OCI-M2 (cell line): ENCODE data around the gene SERTAD2.

Experiments used
- DNase-seq: peaks from one replicate; lab custom pipeline; 2025; ENCODE audit not compliant: unreplicated experiment; lab: John Stamatoyannopoulos, UW

SERTAD2 gene

DNA sequence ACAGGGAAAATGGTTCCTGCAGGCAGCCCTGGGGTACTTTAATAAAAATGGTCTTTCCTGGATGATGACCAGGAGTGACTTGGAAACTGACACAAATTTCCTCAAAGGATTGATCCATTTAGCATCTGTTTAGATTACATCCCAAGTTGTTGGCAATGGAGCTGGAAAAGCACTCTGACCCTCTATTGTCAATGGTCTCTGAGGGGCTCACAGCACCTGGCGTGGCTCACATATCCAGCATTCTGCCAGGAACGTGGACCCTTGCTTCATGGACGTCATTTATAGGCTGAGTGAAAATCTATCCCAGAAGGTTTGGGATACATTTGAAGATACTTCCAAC is 43.8 kb downstream of the SERTAD2 start:
- DNase-seq: no peak

DNA sequence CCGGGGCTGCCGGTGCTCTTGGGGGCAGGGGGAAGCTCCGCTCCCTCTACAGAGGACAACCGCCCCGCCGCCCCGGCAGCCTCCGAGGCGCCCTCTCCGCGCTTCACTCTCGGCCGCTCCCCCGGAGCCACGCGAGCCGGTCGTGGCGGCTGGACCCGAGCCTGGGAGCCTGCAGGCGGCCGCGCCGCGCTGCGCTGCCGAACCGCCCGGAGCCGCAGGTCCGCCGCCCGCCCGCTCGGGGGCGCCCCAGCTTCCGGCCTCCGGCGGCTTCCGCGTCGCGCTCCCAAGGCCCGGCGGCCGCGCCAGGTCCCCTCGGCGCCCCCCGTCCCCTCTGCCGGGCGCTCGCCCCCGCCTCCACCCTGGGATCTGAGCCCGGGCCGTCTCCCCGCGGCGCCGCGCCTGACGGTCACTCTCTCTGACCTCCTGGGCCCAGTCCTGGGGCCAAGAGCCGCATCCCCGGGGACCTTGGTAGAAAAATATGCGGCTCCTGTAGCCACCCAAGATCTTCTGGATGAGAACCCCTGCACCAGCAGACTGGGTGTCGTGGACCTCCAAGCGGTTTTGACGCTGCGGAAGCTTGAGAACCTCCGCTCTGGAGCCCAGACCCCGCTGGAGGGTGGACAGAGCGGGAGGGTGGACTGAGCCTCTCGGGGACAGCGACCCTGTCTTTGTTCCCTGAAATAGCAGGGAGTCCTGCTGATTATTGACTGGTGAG is 44.3 kb downstream of the SERTAD2 start:
- no peak for DNase-seq

DNA sequence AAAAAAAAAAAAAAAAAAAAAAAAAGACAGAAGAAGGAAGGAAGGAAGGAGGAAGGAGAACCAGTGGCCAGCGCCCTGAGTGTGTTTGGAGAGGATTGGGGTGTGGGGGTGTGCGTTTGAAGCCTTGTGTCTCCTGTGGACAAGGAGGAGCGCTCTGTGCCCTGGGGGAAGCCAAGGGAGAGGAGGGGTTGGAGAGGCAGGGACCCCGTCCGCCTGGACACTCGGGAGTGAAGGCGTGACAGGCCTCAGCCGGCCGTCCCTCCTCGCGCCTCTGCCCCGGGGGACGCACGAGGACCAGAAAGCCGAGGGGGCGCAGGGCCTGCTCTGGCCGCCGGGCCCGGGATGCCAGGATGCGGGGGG is 44.9 kb downstream of the SERTAD2 start:
- DNase-seq: no peak

DNA sequence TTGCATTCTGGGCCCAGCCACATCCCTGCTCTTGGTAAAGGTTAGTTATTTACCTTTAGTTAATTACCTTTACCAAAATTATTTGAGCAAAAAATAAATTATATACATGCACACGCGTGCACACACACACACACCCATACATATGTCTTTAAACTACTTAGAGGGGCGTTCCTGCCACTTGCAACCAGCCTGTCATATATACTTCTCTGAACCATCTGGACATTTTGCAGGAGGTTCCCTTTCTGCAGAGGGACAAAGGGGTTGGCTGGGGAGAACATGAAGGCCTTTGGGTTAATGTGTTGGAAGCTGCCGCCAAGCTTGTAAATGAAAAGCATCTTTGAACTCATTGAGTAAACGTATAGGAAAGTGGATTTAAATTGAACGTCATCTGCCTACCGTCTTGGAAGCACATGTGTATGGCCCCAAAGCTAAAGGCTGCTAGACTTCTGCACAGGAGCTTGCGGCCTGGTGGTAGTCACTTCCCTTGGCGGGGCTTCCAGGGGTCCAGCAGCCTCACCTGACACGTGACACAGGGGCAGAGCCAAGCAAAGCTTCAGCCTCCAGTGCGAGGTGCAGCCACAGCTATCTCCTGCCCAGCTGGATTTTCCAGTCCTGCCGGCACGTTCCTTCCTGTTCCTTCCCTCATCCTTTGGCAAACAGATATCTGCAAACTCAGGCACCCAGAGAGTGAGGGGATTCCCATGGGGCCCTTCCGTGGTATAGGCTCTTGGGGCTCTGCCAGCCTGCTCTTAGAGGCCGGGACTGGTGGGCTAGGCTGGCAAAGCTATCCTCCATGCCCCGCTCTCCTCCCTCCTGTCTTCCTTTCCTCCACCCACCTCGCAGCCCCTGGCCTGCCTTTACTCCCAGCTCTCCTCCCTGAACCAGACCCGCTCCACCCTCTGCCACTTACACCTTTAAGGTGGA is 46.1 kb downstream of the SERTAD2 start:
- no peak for DNase-seq

DNA sequence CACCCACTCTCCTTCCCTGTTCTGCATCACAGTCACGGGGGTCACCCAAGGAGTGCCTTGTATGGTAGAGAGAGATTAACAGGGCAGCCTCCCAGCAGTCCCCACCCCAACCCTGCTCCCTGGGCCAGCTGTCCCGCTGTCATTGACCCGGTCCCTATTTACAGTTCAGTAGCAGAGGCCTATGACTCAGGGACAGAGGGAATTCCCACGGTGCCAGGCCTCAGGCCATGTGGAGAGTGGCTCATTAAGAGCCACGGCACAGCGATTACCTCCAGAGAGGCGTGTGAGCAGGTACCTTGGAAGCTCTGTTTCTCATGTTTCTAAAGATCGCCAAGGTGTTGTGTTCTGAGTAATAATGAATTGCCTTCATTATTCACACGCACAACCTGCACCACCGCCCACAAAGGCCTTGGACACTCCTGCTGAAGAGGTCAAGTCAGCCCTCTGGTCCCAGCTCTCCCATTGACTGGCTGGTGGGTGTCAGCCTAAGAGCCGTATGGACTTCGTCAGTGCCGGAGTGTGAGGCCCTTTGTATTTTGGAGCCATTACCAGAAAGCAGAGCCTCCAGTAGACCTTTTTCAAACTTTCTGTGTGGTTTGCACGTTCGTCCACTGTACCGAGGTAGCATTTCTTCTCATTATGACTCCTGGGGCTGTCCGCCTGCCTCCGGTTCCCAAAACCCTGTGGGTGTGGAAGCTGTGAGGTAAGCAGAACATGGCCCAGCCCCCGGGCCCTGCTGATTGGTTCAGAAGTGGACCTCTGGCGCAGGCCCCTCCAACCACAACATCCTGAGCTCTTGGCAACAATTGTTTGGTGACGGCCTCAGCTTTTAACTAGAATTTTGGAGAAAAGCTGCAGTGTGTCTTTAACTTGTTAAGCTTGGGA is 47.0 kb downstream of the SERTAD2 start:
- DNase-seq: no peak

DNA sequence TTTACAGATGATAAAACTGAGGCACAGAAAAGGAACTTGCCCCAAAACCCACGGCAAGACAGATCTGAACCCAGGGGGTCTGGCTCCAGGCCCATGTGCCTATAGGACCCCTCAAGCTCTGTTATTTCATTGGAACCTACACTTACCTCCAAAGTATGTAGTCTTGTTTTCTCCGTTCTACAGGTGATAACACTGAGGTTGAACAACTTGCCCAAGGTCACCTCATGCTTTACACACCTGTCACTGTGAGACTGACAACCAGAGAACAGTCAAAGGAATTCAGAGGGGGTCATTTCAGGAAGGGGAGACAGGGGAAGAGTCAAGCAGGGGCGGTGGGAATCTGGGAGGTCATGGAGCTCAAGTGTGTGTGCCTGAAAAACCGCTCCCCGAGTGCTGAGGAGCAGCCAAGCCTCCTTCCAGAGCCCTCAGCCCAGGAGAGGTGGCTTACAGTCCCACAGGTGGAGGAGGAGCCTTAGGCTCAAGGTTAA is 47.7 kb downstream of the SERTAD2 start:
- DNase-seq: no peak

DNA sequence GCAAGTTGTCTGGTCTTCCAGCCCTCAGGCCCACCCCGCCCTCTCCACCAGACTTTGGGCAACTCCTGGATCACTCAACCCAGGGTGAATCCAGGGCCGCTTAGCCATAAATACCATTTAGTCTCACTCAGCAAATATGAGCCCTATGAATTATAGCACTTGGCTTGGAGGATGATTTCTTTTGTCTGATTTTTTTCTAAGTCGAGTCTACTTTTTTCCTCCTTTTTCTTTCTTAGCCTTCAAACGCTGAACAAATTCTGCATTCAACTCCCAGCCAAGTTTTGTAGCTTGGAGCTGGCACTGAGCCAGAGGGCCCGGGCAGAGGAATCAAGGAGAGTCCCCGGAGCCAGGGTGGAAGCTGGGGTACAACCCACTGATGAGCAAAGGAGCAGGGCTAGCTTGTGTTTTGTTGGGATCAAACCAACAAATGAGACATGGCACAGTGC is 48.7 kb downstream of the SERTAD2 start:
- DNase-seq: no peak

DNA sequence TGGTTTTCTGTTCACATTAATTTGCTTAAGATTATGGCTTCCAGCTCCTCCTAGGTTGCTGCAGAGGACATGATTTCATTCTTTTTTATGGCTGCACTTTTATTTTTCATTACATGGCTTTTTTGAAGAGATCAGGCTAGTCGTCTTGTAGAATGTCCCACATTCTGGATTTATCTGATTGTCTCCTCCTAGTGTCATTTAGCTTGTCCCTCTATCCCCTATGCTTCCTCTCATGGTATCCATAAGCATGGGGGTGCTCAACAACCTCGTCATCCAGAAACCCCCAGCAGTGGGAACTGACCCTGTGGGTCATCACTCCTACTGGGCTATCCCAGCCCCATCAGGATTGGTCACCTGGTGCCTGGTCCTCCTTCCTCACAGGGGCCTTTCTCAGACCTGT is 49.6 kb downstream of the SERTAD2 start:
- DNase-seq: no peak

DNA sequence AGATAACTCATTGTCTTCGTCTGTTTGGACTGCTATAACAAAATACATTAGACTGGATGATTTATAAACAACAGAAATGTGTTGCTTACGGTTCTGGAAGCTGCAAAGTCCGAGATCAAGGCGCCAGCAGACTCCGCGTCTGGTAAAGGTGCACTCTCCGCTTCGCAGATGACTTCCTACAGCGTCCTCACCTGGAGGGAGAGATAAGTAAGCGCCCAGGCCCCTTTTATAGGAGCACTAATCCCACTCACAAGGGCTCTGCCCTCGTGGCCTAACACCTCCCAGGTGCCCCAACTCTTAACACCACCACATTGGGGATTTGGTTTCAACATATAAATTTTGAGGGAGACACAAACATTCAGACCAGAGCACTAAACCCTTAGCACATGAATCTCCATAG is 51.3 kb downstream of the SERTAD2 start:
- DNase-seq: no peak

DNA sequence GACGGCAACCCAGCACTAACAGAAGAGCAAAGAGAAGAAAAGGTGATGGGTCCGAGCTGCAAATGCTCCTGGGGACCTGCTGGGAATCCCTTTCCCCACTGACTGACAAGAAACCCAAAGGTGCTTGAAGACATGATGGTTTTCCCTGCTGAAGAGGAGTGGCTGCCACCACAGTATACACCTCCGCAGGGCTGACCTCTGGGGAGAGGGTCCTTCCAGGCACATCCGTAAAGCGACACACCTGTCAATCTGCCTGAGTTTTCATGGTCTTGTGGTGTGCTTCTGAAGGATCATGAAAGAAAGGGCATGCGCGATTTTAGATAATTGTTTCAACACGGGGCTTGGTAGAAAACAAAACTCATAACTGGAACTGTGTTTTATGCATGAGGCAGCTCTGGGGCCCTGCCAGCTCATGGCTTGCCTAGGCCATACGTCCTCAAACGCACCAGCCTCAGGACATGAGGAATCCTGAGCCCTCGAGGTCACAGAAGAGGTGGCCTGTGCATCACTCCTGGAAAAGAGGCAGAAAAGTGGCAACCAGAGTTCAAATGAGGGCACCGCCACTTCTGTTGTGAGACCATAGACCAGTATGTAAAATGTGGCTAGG is 51.8 kb downstream of the SERTAD2 start:
- DNase-seq: no peak

DNA sequence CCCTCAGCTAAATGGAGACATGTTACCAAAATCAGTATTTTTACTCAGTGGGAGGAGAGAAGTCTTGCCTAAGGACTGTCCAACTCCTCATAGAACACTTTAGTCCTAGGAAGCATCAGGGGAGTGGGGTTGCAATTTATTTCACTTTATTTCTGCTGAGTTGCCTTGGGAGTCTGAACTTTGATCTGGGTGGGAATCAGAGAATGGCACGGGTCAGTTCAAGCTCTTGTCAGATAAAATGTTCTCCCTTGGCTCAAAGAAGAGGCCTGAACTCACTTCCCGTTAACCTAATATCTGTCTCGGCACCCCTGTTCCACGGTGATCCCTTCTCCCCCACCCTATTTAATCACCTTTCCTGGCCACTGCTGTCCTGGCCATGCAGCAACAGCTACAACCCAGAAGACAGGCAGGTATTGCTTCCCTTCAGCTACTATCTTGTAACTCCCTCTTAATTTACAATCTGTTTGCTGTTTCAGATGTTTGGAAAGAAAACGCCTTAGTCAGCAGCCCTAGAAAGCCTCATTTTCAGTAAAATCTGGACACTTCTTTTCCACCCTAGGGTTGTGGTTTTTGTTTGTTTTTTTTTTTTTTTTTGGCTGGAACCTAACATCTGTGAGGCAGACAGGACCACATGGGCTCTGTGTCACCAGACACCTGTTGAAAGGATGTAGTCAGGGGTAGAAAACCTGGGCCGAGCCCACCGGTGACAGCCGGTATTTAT is 52.5 kb downstream of the SERTAD2 start:
- no peak for DNase-seq

DNA sequence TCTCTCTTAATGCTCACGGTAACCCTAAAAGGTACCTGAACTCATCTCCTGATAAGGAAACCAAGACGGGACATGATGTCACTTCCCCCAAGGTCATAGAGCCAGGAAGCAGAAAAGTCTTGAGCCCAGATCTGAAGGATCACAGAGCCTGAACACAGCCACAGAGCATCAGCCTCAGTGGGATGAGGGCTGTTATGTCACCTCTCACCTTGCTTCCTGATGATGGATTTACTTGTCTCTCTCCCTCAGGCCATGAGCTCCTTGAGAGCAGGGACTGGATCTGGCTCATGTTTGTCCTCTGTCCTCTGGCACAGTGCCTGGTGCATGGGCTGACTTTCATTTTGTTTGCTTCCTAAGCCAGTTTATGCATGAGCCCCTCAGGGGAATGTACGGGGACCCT is 54.2 kb downstream of the SERTAD2 start:
- no peak for DNase-seq

DNA sequence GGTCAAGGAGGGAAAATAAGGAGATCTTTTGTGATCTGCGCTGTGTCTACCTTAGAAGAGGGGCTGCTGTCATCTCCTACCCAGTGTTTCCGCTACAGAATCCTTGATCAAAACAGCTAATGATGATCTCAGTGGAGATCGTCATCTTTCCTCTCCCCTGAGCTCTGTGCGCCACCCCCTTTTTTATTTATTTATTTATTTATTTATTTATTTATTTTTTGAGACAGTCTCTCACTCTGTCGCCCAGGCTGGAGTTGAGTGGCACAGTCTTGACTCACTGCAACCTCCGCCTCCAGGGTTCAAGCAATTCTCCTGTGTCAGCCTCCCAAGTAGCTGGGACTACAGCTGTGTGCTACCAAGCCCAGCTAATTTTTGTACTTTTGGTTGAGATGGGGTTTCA is 55.5 kb downstream of the SERTAD2 start:
- no peak for DNase-seq

DNA sequence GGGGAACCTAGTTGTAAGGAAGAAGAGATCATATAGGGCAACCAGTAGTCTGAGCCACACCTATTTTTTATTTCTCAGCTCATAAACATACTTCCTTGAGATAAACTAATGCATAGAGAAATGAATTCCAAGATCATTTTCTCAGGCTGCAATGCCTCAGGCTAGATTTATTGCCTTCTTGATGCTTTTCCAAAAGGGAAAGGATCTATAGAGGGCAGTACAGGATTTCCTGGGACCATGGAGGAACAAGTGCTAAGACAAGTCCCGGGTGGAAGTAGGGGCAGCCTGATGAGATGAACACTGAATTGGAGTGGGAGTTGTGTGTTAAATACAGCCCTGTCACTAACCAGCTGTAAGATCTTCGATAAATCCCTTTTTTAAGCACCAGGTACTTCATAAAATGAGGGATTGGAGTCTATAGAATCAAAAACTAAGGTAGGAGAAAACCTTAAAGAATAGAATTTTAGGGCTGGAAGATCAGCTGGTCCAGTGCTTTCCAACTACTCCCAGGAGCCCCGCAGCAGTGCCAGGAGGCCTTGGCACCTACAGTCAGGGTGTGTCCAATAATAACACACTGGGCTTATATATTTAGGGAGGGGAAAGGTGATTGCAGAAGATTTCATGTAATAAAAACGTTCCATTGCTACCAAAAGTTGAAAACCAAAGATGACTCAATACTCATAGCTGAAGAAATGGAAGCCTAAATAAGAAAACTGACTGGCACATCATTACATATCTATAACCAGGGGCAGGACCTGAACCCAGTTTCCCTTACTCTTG is 58.1 kb downstream of the SERTAD2 start:
- no peak for DNase-seq

DNA sequence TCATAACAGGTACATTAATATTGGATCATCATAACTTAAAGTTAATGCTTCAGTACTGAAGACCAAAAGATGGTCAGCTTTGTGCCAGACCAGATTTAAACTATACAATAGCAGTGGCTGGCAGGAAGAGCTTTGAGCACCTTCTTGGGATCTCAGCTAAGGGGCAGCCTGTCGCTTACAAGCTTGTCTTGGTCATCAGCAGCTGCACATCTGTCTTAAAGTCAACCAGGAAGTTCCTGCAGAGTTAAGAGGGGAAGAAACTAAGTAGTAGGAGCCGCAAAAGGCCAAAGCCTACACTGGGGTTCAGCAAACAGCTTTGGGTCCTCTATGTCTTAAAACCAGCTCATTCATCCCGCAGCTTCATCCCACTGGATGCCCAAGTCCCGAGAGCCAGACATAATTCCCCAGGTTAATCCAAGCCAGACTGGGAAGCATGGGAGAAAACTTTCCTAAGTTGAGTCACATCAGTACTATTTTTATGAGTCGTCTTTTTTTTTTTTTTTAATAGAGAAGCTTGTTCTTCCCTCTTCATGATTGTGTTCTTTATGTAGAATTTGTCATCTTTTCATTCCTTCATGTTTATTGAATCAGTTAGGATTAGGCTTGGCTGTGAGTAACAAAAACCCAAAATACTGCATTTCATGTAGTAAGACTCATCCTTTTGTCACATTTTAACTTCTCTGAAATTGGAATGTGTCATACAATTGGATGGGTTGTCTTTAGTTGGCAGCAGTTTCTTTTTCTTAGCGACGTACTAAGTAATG is 59.3 kb downstream of the SERTAD2 start:
- no peak for DNase-seq

DNA sequence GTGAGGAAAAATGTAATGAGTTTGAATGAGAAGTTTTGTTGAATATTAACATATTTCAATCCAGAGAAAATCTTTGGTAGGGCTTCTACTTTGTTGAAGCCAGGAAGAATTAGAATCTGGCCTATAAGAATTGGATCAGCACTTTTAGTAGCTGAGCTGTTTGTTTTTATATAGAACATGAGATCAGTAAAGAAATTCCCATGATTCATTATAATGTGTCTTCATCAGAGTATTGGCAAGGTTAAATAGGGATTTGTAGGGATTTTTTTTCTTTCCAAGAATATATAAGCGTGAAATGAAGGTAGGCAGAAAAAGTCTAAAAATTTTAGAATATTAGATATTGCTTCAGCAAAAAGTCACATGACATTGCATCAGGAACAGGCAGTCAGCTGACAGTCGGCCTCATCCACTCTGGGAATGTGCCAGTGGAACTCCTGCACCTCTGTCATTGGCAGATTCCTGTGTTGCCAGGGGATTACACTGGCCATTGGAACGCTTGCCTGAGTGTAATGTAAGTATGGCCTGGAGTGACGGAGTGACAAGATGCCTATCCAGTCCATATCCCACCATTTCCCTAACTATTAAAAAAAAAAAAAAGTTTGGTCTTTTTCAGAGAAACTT is 60.6 kb downstream of the SERTAD2 start:
- DNase-seq: no peak

DNA sequence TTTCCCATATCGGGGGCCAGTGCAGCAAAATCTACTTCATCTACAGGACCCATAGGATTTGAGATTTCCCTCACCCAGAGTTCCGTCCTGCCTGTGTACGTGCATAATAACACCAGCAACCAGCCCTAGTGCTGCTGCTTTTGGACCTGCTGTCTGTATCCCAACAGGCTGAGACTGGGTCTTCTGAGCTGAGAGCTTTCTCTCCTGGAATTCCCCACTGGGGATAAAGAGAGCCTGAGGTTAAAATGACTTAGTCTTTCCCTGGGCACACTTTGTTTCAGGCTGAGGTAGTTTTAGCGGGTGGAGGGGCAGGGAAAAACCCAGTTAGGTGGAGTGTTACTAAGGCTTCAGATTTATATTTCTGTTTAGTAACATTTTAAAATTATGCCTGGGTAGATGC is 62.5 kb downstream of the SERTAD2 start:
- no peak for DNase-seq

DNA sequence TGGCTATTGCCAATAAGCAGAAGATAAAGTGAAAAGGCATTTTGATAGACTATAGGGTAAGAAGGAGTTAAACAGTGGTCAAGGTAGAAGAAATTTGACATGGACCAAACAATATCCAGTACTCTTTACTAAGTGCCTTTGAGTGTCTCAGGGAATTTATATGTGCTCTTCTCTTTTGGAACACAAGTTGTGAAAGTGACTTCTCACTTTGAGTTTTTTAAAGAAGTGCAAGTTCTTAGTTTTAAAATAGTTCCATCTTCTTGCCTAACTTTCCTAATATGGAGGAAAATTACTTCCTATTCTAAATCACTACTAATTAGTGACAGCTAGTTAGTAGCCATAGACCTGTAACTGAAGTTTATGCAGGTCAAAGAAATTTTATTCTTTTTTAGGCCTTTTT is 66.2 kb downstream of the SERTAD2 start:
- no peak for DNase-seq
